Esophagus mucosa (tissue), 1 donor: ENCODE data around the gene YEATS2. TPM values are rescaled to one million over a fixed set of nuclear protein-coding genes. Genes with fewer than 3 reads are reported as not detected.
A peak's percentile ranks its signal among the peaks of the same experiment; 100 is the strongest.

Source experiments
- ATAC-seq: fragments of 200-7000 bp; cut with Tn5 transposase; one replicate; pipeline ENCODE4 v1.9.1; 2020
- total RNA-seq: library from RNA; stranded (reverse); gene quantifications from one replicate; pipeline ENCODE4 v1.2.4, GENCODE V29; 2023
- donor health status: DM: yes; HTN: yes; CAD: no.

Gene YEATS2
- total RNA-seq, 1 donor from 2014 or later, result 13.2 TPM

DNA sequence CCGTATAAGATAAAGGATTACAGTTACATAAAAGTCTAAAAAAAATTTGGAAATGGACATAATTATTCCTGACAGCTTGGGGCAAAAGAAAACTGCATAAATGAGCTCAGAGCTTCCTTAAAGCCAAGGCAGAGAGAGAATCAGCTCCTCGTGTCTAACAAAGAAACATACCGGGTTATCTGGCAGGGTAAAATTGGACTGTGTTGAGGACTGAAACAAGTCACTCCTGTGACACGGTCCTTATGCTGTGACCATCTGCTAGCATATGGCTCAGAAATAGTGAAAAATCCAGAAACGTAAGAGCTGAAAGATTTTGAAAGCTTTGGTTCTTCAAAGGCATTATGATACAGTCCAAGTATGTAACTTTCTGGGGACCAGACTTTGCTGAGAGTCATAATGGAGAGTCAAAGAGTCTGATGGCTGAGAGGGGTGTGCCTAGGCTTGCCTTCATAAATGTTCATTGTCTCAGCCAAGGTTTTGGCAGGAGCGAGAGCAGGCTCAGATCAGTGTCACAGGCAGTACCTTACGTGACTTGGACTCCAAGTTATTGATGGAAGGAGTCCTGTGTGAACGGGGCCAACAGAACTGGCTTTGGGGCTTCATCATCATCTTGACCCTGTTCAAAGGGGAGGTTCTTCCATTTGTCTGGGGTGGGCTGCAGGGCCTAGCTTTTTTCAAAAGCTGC is 115.3 kb downstream of the YEATS2 start:
- ATAC-seq, result peak; percentile 71

DNA sequence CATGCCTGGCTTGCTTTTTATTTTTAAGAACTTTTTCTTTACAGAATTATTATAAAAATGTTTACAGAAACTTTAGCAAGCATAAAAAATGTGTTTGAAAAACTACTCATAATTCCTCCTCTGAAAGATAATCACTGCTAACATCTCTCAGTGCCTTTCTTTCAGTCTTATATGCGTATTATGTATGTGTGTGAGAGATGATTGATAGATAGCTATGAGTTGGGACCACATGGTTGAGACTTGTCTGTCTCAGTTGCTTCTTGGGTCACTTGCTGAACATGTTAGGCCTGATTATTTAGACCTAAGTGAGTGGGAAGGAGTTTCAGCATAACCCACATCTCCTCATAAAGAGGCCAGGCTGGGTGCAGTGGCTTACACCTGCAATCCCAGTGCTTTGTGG is 116.6 kb downstream of the YEATS2 start:
- no peak for ATAC-seq

DNA sequence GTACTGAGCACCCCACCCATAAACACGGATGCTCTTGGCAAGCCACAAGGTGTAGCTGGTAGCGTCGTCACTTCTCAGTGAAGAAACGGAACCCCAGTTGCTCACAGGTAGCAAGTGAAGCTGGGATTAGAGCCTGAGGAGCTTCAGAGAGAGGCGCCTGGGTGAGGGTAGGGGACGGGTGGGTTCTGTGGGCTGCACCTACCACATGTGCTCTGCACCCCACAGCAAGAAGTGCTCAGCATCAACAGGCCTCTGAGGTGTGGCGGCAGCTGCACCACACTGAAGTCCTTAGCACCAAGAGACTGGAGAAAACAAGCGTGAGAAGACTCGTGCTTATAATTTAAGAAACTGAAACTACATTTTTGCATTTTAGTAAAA is 118.0 kb downstream of the YEATS2 start:
- no peak for ATAC-seq

DNA sequence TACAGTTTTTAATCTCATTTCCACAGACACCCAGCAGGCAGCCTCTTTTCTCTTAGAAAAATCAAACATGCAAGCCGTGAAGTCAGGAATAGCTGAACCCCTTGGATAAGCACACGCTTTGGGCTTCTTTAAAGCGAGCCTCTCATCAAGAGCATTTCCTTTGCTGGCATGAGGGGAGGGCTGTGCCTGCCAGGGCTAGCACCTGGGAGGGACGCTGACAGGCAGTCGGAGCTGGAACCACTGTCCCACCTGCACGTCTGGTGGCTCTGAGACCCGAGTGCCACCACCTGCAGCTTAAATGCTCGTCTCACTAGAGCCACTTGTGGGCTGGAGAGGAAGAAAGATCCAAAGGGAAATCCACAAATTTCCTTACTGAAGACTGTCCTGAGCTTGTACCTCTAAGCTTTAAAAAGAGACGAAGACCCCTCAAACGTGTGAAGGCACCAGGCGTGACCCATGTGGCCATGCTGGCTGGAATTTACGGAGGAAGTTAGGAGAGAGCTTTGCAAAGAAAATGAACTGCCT is 118.4 kb downstream of the YEATS2 start:
- no peak for ATAC-seq

DNA sequence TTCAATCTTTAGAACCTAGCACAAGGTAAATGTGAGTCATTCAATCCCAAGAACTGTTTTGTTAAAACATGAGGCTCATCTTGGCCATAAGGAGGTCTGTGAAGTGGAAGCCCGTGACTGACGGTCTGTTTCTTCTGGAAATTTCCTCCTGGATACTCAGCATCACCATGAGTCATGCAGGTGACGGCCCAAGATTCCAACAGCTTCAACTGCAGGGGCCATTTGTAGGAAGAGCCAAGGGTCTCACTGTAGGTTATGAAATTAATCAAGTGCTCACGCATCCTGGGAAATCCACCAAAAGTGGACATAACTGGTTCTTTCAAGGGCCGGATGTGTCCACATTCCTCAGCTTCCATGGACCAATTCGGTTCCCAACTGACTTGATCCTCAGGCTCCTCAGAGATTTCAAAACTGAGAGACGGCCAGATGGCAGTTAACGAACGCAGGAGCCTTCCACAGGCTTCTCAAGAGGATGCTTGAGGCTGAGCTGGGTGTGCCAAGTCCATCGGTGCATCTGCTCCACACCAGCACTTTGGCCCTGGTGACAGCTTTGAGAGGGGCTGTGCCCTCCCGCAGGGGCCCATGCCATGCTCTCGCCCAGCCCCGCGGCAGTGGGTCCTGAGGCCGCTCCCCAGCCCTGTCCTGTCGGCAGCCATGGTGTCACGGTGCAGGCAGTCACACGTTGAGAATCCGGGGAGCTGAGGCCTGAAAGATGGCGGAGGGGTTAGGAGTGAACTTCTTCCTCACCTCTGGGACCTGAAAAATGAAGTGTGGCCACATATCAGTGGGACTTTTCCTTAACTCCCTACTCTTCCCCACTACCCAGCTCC is 119.3 kb downstream of the YEATS2 start:
- ATAC-seq, result no peak

DNA sequence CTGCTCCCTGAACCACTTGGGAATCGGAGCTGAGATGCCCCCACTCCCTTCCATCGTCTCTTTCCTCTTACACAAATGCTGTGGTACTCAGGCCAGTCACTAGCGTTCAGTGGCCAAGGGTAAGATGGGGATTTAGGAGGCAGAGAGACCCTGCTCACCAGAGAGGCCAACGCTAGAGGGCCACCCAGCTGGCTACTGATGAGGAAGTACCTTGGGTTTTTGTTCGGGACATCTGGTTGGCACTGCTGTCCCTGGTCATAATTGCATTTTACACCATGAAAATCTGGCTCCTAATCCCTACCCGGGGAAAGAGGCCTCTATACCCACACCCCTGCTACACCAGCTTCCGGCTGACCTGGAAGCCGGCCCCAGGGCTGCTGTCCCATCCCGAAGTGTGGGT is 120.0 kb downstream of the YEATS2 start:
- no peak for ATAC-seq

DNA sequence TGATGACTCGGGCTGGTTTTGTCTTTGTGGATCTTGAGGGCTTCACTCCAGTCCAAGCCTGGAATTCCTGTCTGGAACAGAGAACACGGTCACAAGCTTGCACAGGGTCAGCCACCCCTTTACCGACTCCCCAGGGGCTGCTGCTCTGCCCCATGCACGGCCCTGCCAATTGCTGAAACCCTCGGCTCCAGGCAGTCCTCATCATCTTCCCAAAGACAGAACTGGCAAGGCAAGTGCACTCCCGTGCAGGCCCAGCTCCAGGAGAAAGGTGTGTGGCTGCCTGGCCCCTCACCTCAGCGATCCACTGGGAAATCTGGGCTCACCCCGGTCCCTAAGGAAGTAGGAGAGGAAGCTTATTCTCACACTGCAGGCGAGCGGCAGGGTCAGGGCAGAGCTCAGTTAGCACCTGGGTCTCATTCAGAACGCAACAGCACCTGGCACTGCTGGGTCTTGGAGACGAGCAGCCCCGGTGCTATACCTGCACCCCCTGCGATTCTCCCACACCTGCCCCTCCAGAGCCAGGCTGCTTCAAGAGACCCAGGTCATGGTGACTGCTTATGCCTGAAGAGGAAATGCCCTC is 120.5 kb downstream of the YEATS2 start:
- ATAC-seq, result no peak

DNA sequence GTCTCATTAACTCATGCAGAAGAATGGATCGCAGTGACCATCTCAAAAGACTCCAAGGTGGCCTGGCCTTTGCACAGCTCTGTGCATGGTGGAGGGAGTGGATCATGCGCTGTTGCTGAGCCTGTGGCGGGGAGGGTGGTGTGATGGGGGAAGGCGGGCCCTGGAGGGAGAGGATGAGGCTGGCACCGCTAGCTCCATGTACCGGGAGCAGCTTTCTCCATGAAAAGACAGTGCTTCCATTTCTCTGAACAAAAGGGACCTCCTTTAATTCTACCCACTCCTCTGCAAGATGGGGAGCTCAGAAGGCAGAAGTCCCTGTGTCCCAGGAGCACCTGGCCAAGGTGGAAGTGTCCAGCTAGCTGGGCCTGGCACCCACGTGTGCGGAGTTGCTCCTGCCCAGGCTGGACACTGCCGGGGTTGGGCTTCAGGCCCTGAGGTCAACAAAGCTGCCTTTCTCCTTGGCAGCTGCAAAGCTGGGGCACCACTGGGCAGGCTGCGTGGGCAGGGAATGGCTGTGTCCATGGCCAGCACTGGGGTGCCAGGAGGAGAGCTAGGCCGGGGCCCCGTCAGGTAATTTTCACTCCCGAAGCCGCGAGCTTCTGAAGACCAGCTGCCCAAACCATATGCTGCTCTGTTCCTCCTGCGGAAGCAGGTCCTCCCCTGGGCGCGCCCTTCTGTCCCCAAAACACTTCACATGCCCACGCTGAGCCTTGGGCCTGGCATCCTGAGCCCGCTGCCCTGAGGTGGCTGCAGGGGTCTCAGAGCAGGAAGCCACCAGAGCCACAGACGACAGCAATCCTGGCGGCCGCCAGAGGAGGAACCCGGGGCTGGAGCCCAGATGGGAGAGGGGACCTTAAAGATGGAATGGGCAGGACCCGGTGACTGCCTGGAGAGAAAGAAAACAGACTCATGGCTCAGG is 121.4 kb downstream of the YEATS2 start:
- no peak for ATAC-seq

DNA sequence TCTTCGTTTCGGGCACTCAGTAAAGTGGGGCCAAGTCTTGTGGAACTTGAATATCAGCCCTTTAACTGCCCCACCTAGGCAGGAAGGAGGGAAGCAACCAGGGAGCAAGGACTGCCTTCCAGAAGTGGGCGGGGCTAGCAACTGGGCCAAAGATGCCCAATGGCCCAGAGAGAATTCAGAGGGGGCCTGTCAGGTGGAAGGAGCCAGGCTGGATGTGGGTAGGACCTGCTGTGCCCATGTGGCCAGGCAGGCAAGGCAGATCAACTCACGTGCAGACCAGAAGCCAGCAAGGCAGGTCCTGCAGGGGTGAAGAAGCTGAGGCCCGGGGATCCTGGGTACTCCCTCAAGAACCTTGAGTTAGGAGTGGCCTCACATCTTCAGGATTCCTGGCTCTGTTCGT is 122.2 kb downstream of the YEATS2 start:
- ATAC-seq, result peak; percentile 32

DNA sequence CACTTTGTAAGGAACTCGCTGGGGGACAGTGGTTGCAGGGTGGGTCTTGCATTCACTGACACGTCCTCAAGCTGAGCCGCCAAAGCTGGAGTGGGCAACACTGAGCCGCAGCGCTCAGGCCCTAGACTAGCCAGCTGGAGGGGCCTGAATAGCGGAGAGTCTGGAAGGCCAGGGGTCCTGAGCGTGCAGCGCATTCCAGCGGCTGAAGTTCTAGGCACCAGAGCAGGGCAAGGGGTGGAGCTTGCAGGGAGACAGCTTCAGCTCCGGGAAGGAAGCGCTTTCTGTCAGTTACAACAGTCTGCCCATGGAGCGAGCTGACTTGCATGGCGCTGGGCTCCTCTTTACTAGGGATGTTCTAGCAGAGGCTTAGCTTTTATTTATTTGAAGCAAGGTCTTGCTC is 125.0 kb downstream of the YEATS2 start:
- no peak for ATAC-seq

DNA sequence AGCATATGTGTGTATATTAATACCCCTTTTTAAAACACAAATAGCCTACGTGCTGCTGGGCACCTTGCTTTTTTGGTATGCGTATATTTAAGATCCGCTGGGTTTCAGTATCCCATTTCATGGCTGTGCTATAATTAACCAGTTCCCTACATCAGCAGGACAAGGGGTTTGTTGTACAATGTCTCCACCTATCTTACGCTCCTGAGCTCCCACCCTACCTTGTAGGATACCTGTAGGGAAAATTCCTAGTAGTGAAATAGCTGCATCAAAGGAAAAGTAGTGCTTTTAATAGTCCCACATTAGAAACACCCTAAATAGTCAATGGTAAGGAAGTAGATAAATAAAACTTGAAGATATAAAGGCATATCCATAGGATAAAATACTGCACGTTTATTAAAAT is 126.4 kb downstream of the YEATS2 start:
- no peak for ATAC-seq

DNA sequence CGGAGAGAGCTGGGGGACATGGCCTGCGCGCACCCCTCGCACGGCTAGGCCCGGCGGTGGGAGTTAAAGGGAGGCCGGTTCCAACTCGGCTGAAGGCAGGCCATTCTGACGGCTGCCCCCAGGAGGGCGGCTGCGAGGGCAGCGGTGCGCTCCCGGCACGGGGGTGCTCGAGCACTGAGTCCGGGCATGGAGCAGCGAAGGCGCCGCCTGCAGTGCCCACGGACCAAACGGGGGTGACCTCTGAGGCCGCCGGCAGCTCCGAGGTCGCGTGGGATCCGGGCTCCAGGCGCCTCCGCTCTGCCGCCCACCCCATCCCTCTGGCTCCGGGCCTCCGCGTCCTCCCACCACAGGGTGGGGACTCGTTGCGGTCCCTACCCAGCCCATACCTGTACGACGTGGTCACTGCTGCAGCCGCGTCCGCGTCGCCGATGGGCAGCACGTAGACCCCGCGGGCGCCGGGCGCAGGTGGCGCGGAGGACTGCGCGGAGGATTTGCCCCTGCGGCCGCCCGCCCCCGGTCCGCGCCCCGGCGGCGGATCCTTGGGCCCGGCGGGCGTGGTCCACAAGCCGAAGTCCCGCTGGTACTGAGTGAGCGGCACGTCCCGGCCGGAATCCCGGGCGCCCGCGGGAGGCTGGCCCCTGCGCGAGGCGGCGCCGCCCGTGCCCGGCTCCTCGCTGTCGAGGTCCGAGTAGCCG is 127.3 kb downstream of the YEATS2 start:
- peak; percentile 32 for ATAC-seq

DNA sequence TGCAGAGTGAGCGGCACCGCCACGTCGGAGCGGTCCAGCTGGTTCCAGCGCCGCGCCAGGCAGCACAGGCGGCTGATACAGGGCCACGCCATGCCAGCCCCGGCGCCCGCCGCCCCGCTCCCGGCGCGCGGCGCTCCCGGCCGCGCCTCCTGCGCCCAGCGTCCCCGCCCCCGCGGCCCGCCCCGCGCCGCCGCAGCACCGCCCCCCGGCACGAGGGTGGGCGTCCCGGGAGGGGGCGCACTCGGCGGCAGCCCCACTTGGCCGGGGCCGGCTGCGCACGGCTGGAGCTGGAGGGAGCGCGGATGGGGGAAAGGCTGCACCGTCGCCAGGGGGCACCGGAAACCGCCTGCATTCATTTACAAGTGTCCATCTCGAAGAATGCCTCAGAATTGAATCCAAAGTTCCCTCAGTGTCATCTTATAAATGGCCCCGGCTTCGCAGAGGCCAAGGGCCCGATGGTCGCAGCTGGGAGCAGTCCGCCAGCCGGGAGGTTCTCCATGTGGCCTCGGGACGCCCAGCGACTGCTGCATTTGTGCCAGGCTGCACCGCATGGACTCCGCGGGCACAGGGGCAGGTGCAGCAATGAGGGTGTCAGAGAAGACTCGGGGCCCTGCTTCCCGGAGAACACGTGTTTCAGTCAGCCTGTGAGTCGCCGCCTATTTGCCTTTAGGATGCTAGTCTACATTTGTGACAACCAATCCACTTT is 128.0 kb downstream of the YEATS2 start, which contains the start of gene MAP6D1:
Gene MAP6D1, minus strand, starts transcription at position 122 of the 706 bp plus-strand sequence. Its CDS starts 30 bp downstream, at position 92.
- peak; percentile 60 for ATAC-seq

DNA sequence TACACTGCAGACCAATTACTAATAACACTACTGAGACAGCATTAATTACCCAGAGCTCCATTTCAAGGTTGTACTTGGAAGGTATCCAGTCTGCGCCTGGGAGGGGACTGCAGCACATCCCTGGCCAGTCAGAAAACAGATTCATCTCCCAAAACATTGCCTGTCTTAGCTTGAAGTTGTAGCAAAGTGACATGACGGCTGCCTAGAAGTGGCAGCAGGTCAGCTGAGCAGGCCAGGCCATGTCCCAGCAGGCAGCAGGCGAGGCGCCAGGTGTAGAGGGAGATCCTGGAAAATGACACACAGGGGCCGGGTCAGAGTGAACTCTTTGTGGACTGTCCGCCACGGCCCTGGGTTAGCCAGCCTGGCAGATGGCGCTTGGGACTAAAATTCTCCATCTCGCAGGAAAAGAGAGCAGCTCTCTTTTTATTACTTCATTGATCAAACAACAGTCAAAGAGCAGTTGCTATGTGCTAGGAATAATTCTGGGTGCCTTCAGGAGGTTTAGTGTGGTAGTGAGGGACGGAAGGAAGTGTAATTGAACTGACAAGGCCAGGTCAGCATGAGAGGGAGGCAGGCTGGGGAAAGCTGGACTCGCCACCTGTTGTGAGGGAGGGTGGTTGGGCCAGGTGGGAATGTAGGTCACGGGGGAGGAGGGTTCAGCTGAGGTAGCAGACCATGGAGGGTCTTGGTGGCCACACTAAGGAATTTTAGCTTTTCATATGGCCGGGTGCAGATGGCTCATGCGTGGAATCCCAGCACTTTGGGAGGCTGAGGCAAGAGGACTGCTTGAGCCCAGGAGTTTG is 129.1 kb downstream of the YEATS2 start:
- ATAC-seq, result peak; percentile 70

DNA sequence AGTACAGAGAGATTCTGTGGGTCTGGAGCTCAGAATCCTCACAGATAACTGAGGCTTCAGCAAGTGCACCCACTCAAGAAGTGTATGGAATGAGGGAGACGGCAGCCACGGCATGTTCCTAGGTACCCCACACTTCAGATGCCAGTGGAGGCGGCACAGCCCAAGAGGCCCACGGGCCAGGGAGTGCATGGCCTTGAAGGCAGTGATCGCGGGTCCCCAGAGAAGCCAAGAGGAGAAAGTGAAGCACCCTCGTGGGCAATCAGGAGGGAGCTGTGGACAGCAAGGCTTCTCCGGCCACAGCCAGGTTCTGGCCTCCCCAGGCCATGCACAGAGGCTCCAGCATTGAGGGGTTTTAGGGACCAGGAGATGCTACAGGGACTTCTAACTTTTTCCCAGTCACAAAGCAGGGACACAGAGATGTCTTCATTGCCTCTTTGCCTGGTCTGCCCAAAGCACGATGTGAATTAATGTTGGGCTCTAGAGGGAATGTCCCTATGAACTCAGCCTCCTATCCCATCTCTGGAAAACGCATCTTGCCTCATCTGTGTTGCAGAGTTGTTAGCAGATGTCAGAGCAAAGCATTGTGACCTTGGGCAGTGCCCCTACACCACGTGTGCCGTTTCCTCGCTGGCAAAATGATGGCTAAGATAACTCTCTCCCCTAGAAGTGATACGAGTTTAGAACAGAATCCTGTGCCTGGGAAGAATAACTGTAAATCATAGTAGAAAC is 130.4 kb downstream of the YEATS2 start:
- ATAC-seq, result no peak

DNA sequence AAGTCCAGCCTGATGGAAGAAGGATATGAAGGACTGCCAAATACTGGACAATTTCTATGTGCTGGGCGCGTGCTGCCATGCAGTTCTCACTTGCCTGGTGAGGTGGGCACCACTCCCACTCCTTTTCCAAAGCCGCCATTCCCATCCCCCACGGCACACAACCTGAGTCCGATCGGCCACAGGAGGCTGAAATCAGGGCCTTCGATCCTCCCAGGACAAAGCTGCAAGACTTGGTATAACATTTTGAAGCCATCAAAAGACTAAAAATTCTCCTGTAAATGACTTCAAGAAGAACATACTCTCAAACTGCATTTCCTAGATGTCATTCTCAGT is 130.9 kb downstream of the YEATS2 start:
- ATAC-seq, result no peak

DNA sequence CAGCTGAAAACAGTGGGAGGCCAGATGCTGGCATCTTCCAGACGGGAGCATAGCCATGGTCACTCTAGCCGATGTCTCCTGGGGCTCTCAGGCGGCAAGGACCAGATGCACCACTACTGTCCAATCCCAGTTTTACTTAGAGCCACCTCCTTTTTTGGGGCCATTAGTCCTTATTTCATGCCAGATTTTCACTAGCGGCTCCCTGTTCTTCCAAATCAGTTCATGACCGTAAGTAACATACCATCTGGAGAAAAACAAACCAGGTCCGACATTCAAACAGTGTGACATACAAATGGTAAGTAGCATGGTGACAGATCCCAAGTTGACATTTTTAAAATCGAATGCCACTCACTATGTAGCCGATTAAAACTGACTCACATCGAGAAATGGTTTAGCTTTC is 131.9 kb downstream of the YEATS2 start:
- ATAC-seq, result no peak

DNA sequence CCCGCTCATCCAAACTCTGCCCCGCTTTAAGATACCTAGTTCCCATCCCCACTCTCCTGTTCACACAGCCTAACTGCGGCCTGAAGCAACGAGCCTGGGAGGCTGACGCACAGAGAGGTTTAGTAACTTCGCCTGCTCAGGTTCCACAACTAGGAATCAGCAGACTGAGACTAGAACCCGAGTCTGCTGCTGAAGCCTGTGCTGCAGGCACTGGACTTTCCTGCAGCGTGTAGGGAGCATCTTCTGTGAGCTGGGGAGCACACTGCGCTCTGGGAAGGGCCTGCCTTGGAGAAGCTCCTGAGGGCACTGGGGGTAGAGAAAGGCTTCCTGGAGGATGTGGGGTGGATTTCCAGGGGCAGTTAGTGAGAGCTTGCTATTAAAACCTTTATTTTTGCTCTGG is 132.6 kb downstream of the YEATS2 start:
- no peak for ATAC-seq

DNA sequence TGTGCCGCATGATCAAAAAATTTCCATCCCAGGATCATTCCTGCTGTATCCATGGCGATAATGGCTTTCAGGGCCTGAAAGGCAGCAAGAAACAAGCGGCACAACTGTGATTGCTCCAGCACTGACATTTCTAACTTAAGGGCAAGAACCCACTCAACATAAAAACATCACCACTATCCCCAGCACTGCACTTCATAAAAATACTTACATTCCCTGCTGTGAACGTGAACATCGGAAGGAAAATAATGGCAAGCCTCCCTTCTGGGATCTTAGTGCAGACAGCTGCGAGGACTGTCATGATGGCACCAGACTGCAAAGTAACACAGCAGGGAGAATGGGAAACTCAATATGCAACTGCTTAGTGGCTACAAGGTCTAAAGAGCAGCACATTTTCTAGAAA is 135.9 kb downstream of the YEATS2 start:
- no peak for ATAC-seq

DNA sequence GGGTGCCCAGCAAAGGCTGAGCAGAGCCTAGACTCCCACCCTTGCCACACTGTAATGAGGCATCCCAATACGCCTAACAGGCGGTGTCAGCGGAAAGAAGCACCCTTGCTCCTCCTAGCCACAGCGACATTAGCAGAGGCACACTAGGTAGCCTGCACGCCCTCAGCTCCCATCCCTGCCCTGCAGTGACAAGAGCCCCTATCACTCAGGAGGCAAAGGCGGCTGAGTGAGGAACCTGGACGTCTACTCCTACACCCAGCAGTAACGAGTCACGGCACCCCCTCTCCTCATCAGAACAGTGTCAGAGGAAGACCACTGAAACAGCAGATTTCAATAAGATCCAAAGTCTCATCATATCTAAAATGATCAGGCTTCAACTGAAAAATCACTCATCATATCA is 139.8 kb downstream of the YEATS2 start:
- ATAC-seq, result no peak
